SH-SY5Y (cell line): ENCODE measurements around the gene TBCEL.

Experiments
- GATA2 ChIP-seq: IDR thresholded peaks from 2 replicates; pipeline ENCODE4 v1.6.1; 2011; ENCODE audit warnings: mild to moderate bottlenecking, low read depth, low read length
- GATA3 ChIP-seq: IDR thresholded peaks from 2 replicates; pipeline ENCODE4 v1.6.1; 2011; ENCODE audit warnings: low read depth, mild to moderate bottlenecking, low read length, moderate library complexity

GRCh38 chr11:121131656-121132055 is 107.8 kb downstream of the TBCEL start:
- TF ChIP-seq GATA2 (no peak), GATA3 (no peak)
